Activated CD8-positive, alpha-beta memory T cell treated with anti-CD3 and anti-CD28 coated beads, Interleukin-2, amount 50 U/mL, for 1 hour (primary cell): ENCODE results near the gene NPY.
A peak's percentile ranks its signal among the peaks of the same experiment; 100 is the strongest.
"Not testable (repeated sequence)": the region's sequence is repeated elsewhere in the genome, so short reads cannot be mapped to it uniquely, and the experiment has no call there.

ENCODE experiments used
- DNase-seq: peaks from one replicate; pipeline ENCODE4 v3.0.0-alpha.2; 2020; ENCODE audit errors: extremely low read depth

Gene NPY

GRCh38 chr7:24283897-24284698, at the start of gene NPY:
NPY (plus strand) TSS chr7:24284190; CDS start chr7:24285241, 1,051 bp downstream.
- no peak for DNase-seq

GRCh38 chr7:24239260-24239659, 44.7 kb upstream of the NPY start:
- no peak for DNase-seq

- no peak for DNase-seq
Observed at GRCh38 chr7:24241206-24241605, 42.8 kb upstream of the NPY start.

- no peak for DNase-seq
Observed at GRCh38 chr7:24244554-24244953, 39.4 kb upstream of the NPY start.

DNA sequence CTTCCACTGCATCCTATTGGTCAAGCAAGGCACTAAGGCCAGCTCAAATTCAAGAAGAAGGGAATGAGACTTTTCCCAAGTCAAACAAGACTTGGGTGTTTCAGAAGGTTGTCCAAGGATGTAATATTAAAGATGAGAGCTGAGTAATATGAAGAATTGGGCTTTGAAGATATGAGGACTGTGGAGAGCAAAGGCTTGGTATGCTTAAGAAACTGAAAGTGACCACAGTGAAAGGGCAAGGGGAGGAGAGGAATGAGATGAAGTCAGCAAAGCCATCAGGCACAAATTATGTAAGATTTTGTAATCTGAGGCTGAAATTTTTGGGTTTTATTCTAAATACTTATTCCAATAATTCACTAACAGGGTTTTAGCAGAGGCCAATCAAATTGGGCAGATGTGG, 38.6 kb upstream of the NPY start:
- no peak for DNase-seq

- DNase-seq = no peak
Observed at GRCh38 chr7:24249266-24249665, 34.7 kb upstream of the NPY start.

DNA sequence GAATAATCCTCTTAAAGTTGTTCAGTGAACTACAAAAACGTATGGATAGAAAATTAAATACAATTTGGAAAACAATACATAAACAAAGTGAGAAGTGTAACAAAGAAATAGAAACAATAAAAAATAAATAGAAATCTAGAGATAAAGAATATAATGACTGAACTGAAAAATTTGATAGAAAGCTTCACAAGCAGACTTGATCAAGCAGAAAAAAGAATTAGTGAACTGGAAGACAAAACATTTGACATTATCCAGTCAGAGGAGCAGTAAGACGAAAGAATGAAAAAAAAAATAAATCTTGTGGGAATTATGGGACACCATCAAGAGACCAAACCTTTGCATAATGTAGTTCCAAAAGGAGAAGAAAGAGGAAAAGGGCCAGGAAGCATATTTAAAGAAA, 32.4 kb upstream of the NPY start:
- DNase-seq = no peak

- no peak for DNase-seq
Observed at GRCh38 chr7:24255139-24255538, 28.9 kb upstream of the NPY start.

GRCh38 chr7:24258324-24258723, 25.7 kb upstream of the NPY start:
- not testable (repeated sequence) for DNase-seq

GRCh38 chr7:24271938-24272337, 12.1 kb upstream of the NPY start:
- DNase-seq = no peak

DNA sequence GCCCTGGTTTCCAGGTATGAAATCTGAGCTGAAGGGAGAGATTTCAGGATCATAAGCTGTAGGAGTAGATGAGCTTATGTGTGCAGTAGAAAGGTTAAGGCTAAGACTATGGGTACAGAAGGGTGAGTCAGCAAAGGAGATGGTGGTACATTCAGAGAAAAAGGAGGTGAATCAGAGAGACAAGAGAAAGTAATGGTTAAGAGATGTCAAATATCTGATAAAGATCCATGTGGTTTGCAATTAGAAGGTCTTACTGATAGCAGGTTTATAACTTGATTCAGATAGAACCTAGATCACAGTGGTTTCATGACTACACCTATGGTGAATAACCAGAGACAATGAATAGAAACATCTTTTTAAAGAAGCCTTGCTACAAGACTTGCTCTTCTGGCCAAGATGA, 4.5 kb upstream of the NPY start:
- DNase-seq = no peak

- DNase-seq = no peak
Observed at GRCh38 chr7:24283554-24283896, 465 bp upstream of the NPY start.

DNA sequence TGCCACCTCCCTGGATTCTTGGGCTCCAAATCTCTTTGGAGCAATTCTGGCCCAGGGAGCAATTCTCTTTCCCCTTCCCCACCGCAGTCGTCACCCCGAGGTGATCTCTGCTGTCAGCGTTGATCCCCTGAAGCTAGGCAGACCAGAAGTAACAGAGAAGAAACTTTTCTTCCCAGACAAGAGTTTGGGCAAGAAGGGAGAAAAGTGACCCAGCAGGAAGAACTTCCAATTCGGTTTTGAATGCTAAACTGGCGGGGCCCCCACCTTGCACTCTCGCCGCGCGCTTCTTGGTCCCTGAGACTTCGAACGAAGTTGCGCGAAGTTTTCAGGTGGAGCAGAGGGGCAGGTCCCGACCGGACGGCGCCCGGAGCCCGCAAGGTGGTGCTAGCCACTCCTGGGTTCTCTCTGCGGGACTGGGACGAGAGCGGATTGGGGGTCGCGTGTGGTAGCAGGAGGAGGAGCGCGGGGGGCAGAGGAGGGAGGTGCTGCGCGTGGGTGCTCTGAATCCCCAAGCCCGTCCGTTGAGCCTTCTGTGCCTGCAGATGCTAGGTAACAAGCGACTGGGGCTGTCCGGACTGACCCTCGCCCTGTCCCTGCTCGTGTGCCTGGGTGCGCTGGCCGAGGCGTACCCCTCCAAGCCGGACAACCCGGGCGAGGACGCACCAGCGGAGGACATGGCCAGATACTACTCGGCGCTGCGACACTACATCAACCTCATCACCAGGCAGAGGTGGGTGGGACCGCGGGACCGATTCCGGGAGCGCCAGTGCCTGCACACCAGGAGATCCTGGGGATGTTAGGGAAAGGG, 913 bp downstream of the NPY start:
- no peak for DNase-seq

DNA sequence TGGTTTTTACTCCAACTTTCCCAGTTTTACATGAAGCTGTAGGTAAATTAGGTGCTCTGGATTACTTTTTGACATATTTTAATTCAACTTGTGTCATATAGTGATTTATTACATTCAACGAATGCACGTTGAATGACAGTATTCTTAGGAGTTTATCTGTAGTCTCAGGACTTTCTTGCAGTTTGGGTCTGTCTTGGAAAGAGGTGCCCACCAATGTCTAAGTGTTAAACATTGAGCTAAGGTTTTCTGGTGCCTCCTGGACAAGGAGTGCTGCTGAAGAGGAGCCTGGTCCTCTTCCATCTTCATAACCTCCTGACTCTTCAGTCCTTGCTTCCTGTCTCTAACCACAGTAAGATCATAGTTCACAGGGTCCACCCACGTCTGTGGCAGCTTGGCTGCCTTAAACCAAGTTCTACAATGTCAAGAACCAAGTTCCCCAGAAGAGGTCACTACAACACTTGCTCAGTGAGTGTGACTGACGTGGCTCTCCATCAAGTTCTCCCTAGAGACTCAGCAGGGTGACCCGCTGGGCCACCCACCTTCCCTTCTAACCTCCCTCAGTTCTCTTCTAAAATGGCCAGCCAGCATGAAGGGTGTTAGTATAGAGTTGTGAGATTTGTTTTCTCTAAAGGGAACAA, 6.1 kb downstream of the NPY start:
- DNase-seq = peak; percentile 4

GRCh38 chr7:24291271-24291670, 7.3 kb downstream of the NPY start:
- no peak for DNase-seq

GRCh38 chr7:24297362-24297761, 13.4 kb downstream of the NPY start:
- no peak for DNase-seq

- DNase-seq = no peak
Observed at GRCh38 chr7:24298696-24299095, 14.7 kb downstream of the NPY start.

DNA sequence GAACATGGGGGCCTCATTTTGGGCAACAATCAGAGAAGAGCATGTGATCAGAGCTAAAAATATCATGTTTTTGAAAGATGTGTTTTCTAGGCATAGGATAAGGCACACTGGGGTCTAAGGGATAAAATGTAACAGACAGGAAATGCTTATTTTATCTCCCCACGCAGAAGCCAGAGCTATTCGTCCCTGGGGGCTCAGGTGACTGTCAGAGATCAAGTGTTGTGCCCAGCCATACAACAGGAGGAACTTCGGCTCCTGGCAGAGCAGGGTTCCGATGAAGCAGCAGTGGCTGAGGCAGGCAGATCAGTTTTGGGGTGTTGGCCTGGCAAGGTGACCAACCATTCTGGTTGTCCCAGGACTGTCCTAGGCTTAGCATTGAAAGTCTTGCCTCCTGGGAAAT, 15.2 kb downstream of the NPY start:
- DNase-seq = no peak

DNA sequence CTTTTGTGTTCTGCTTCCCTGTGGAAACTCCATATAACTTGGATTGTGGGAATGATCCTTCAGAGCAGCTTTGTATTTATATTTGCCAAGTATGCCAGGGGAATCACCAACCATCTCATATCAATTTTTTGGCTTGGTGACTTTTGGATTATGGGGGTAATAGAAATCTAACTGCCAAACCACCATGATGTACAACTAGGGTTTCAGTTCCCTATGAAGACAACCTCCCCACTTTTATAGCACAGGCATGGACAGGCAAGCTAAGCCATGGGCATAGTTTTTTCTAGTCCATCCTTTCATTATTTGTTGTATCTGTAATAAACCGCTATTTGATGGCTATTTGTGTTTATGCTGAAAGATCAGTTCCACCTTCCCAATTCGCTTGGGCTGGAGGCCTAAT, 17.7 kb downstream of the NPY start:
- DNase-seq = no peak

GRCh38 chr7:24304494-24305095, 20.6 kb downstream of the NPY start:
- no peak for DNase-seq

GRCh38 chr7:24307326-24307725, 23.3 kb downstream of the NPY start:
- no peak for DNase-seq

DNA sequence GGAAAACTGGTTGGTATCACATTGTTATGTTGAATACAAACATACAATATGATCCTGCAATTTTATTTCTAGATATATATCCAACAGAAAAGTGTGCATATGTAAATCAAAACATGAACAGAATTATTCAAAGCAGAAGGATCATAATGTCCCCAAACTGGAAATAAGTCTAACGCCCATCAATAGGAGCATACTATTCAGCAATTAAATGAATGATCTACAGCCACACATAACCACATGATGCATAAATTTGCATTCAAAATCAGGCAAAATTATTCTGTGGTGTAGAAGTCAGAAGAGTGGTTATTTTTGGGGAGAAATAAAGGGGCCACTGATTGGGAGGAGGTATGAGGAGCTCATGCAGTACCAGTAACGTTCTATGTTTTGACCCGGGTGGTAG, 28.6 kb downstream of the NPY start:
- DNase-seq = no peak
